Activated gamma-delta T cell treated with Interleukin-2 at 50 U/mL for 16 hours (primary cell): ENCODE data around the gene ASIC4.

ENCODE experiments used
- DNase-seq: peaks from one replicate; pipeline ENCODE4 v3.0.0-alpha.2; 2020

The ASIC4 gene

DNA sequence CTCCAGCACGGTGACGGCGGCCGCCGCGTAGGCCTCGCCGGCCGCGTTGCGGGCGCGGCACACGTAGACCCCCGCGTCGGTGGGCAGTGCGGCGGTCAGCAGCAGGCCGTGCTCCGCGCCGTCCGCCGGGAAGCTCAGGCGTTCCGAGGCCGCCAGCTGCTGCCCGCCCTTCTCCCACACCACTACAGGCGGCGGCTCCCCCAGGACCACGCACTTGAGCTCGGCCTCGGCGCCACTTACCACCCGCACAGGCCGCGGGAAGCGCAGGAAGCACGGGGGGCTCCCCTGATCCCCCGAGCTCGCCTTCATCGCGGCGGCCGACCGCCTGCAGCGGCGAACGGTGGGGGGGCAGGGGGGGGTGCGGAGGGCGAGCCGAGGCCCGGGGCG, 56.6 kb downstream of the ASIC4 start:
- DNase-seq: no peak

DNA sequence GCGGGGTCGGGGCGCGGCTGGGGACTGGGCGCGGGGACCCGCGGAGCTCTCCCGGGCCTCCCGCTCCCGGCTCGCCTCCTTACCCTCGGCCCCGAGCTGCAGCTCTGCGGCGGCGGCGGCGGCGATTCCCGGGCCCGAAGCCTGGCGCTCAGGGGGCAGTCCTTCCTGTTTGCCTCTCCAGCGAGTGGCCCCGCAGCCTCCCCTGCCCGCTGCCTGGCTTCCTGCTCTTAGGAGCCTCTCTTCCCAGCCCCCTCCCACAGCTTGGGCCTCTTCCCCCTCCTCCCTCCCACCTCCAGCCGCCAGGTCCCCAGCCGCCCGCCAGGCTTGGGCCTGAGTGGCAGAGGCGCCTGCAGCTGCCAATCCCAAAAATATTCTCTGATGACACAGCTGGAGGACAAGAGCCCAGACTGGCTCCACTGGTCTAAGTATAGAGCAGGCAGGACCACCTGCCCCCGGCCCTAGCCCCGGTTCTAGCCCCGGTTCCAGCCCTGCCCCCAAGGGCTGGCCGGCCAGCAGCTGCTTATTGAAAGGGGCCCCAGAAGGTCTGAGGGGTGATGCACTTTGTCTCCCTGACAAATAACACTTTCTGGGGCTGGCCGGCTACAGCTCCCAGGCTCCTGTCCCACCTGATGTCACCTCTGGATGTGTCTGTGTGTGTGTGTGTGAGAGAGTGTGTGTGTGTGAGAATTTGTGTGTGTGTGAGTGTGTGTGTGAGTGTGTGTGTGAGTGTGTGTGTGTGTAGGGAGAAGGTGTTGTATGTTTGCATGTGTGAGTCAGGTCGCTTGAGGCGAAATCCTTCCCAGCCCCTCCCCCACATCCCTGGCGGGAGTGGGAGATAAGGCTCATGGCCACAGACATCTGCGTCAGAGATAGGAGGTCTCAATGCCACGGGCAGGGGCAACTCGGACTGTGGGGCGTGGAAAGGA, 57.3 kb downstream of the ASIC4 start, which contains the start of gene OBSL1:
TSS of gene OBSL1 (minus strand) at position 229 of the 926 bp plus-strand sequence. CDS start 307 bp downstream, outside the sequence.
- no peak for DNase-seq

DNA sequence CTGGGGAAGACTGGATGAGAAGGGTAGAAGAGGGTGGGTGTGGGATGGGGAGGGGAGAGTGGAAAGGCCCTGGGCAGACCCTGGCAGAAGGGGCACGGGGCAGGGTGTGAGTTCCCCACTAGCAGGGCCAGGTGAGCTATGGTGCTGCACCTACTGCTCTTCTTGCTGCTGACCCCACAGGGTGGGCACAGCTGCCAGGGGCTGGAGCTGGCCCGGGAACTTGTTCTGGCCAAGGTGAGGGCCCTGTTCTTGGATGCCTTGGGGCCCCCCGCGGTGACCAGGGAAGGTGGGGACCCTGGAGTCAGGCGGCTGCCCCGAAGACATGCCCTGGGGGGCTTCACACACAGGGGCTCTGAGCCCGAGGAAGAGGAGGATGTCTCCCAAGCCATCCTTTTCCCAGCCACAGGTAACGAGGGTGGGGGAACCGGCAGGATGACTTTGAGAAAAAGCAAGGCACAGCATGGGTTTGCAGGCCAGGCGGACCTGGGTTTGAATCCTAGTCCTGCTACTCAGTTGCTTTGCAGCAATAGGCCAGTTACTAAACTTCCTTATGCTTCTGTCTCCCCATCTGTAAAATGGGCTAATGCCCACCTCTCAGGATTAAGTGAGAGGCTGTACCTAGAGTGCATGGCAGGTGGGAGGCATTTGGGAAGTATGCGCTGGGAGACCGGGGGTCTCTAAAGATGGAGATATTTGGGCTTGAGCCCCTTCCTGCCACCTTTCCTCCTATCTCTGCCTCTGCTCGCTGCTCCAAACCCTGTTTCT, 58.1 kb downstream of the ASIC4 start, which contains the start of gene INHA:
TSS of gene INHA (plus strand) at position 74 of the 765 bp plus-strand sequence. CDS start at position 139, 65 bp downstream.
- no peak for DNase-seq

DNA sequence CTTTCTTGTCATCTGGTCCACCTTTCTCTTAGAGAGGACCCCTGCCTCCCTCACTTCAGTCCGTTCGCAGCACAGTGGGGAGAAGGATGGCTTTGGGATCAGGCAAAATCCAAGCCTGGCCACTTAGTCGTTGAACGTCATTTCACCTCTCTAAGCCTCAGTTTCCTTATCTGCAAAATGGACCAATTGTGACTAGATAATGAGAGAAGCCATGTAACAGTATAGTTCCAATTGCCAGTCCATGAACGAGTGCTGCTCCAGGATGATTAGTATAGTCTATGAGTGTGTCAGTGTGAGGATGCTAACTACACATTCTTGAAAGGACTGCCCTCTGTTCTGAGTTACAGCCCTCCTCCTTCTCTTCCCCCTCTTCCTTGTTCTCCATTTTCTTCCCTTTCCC, 58.9 kb downstream of the ASIC4 start:
- no peak for DNase-seq

DNA sequence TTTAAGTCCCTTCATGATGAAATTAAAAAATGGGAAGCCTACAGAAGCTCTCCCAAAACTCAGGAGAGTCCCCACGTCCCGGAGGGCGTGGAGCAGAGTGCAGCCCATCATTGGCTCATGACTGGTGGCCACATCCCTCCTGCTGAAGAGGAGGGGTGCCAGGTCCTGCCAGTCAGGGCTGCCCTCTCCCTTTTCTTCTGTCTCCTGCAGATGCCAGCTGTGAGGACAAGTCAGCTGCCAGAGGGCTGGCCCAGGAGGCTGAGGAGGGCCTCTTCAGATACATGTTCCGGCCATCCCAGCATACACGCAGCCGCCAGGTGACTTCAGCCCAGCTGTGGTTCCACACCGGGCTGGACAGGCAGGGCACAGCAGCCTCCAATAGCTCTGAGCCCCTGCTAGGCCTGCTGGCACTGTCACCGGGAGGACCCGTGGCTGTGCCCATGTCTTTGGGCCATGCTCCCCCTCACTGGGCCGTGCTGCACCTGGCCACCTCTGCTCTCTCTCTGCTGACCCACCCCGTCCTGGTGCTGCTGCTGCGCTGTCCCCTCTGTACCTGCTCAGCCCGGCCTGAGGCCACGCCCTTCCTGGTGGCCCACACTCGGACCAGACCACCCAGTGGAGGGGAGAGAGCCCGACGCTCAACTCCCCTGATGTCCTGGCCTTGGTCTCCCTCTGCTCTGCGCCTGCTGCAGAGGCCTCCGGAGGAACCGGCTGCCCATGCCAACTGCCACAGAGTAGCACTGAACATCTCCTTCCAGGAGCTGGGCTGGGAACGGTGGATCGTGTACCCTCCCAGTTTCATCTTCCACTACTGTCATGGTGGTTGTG, 60.4 kb downstream of the ASIC4 start:
- no peak for DNase-seq

DNA sequence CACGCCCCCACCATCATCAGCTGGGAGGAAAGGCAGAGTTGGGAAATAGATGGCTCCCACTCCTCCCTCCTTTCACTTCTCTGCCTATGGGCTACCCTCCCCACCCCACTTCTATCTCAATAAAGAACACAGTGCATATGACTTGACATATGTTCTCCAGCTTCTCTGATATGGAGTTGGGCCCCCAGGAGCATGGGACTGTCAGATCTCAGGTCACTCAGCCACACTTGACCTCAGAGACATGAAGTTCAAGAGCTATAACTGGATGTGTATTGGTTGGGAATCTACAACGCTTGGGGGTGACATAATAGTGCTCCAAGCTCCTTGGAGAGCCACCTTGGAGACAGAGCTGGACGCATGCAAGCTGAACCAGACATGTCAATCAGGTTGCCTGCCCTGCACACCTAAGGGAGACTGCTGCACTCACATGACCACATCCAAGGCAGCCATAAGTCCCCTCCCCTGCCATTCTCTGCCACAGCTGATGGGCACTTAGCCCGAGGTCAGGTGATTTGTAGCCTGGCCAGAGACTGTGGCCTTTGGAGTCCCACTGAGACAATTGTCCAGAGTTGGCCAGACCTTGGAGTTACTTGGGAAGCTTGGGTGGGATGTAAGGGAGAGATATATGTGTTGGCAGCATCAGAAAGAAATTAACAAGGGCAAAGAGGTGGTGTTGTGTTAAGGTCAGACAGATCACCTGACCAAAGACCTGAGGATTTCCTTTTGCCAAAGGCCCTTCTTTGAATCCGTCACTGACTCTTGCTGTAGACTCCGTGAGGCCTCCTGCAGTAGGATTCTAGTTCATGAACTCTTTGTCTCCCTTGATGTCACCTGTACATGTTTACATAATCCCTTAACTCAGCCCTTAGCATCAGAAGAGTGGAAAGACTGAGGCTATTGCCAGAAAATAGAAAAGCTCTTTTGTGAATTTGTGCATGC, 61.6 kb downstream of the ASIC4 start:
- DNase-seq: no peak

DNA sequence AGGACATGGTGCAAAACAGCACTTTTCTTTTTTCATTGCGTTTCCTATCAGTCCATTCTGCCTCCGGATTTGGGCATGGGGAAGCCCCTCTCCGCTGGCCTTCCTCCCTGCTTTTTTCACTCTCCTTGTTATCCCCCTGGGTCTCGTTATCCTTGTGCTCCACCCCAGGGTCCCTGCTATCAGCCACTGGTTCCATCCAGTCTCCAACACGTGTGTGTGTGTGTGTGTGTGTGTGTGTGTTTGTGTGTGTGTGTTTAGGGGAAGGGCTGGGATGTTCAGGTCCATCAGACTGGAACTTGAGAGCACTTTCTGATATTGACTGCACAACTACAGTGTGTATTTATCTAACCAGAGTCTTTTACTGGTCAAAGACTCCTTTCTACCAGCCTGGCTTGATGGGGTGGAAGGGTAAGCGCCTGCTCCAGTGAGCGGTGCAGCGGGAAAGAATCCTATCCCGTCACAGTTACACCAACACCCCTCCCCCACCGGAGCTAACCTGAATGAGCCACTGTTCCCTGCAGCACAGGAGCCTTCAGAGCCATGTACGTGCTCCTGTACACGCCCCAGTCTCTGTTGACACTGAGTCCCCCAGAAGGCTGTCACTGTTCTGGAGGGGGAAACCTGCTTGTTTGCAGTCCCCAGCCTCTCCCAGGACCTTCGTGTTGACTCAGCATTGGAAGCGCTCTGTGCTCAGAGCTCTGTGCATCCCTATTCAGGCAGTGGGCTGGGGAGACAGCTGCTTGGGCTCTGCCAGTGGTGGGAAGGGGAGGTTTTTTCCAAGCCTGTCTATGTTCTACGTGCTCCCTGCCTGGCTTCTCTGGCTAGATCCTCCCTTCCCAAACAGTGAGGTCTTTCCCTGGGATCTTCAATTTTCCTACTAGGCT, 62.5 kb downstream of the ASIC4 start:
- no peak for DNase-seq

DNA sequence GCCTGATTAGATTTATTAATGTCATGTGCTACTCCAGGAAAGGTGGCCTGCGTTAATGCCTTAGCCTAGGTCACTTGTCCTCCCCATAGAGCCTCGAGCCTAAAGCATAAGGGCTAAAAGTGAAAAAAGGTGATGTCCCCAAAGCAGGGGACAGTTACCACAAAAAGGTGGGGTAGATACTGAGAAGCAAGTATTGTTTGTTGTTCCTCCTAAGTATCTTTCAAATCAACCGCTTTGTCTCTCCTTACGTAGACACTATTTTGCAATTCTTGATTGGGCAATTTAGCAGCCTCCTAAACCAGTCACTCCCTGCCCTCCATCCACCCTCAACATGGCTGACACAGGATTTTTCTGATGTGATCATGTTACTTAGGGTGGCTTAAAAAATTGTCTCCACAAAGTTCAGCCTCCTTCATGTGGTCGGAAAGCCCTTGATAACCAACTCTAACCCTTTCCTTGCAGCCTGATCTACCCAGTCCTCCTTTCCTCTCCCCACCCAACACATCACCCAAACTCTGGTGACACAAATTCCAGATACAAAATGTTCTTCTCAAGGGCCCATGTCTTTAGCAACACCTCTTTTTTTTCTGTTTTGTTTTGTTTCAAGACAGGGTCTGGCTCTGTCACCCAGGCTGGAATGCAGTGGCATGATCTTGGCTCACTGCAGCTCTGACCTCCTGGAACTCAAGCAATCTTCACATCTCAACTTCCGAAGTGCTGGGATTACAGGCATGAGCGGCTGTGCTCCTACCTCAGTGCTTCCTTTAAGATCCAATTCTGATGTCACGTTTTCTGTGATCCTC, 64.7 kb downstream of the ASIC4 start:
- DNase-seq: no peak

DNA sequence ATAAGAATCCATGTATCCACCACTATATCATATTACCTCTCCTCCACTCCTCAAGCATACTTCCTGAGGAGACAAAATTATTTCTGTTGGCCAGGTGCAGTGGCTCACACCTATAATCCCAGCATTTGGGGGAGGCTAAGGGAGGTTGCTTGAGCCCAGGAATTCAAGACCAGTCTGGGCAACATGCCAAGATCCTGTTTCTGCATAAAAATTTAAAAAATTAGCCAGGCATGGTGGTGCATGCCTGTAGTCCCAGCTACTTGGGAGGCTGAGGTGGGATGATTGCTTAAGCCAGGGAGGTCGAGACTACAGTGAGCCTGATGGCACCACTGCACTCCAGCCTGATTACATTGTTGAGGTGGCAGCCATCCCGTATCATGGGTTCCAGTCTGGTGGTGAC, 67.1 kb downstream of the ASIC4 start:
- no peak for DNase-seq
